Lower leg skin (tissue), 4 donors: Measurements from ENCODE around the gene ANKRD36. TPM values are rescaled to one million over a fixed set of nuclear protein-coding genes. Genes with fewer than 3 reads are reported as not detected.
"Not testable (repeated sequence)": the region's sequence is repeated elsewhere in the genome, so short reads cannot be mapped to it uniquely, and the experiment has no call there.

ENCODE experiments used
- DNase-seq, 2 donors: peaks; one replicate each; pipeline ENCODE4 v3.0.0-alpha.2; 2019; ENCODE audit warnings: low spot score in 2 of 2
- H3K4me3 ChIP-seq: fragments of 200-600 bp; sonication (generic); 2 replicates; pipeline ENCODE4 v1.5.1; 2017; ENCODE audit warnings: mild to moderate bottlenecking, low read depth; ENCODE audit not compliant: poor library complexity, severe bottlenecking
- CTCF ChIP-seq, 3 donors: fragments of 450-650 bp; IDR thresholded peaks; one replicate each; pipeline ENCODE4 v1.5.1; 2016; ENCODE audit warnings: antibody characterized with exemption in 3 of 3, mild to moderate bottlenecking in 3 of 3, moderate library complexity in 2 of 3
- POLR2A ChIP-seq, 2 donors: fragments of 450-650 bp; IDR thresholded peaks; one replicate each; pipeline ENCODE4 v1.6.1; 2016 to 2017; ENCODE audit warnings: antibody characterized with exemption in 2 of 2, mild to moderate bottlenecking in 1 of 2, moderate library complexity in 1 of 2
- WGBS, 2 donors: methylation state at CpG; one replicate each; pipeline ENCODE4 v1.1.5; 2018; 5-methylcytosine and 5-hydroxymethylcytosine counted together
- intact Hi-C: fragments of 100-400 bp; cut with DNase I; formaldehyde crosslinking; loops from one replicate; pipeline ENCODE4 v1.15.0; 2023; ENCODE audit warnings: low total_unique reads
- total RNA-seq, 4 donors: library from RNA; depleted of rRNA; stranded (reverse); fragments of >200 nt; gene quantifications; one replicate each; pipeline ENCODE4 v1.1.0, GENCODE V29; 2016

The ANKRD36 gene
- total RNA-seq, 4 donors from 2014 or later = 9.8 to 13.9 (median 11.7) TPM

GRCh38 chr2:97092946-97093345 is 20.0 kb upstream of the ANKRD36 start:
- DNase-seq, H3K4me3 ChIP-seq, intact Hi-C loops: not testable (repeated sequence)
- WGBS, 2 donors = 88 to 90% methylated on average over 2 of the region's 2 CpGs

- WGBS, 2 donors = 35 to 55% methylated on average over 3 to 4 of the region's 33 CpGs
- H3K4me3 ChIP-seq, DNase-seq, intact Hi-C loops: not testable (repeated sequence)
Measured at GRCh38 chr2:97093983-97094771, 18.8 kb upstream of the ANKRD36 start.

GRCh38 chr2:97094772-97095611 is 18.0 kb upstream of the ANKRD36 start, which contains the start of gene FAHD2B:
Gene FAHD2B (minus strand): TSS chr2:97094882. CDS start chr2:97091706, 3,176 bp downstream.
- peak; percentile 67 to 96 for DNase-seq
- WGBS, 2 donors = 0 to 6% methylated on average over 4 to 11 of the region's 48 CpGs
- intact Hi-C loops, H3K4me3 ChIP-seq: not testable (repeated sequence)

GRCh38 chr2:97095661-97096060 is 17.3 kb upstream of the ANKRD36 start:
- H3K4me3 ChIP-seq = no peak overlapping the region
- DNase-seq = no peak
- TF ChIP-seq CTCF (IDR thresholded peaks at IDR 0.05) = no peak
- TF ChIP-seq POLR2A (IDR thresholded peaks at IDR 0.05) = no peak
- intact Hi-C loops = no loop called here
- WGBS, 2 donors = 84 to 85% methylated on average over 12 of the region's 12 CpGs

GRCh38 chr2:97098786-97099372 is 14.1 kb upstream of the ANKRD36 start:
- H3K4me3 ChIP-seq, DNase-seq, intact Hi-C loops: not testable (repeated sequence)
- 84 to 85% methylated on average over 3 of the region's 3 CpGs for WGBS, 2 donors

GRCh38 chr2:97106878-97107277 is 6.1 kb upstream of the ANKRD36 start:
- intact Hi-C loops, H3K4me3 ChIP-seq, DNase-seq: not testable (repeated sequence)
- WGBS, 2 donors = 84 to 97% methylated on average over 2 of the region's 2 CpGs

- DNase-seq, H3K4me3 ChIP-seq, intact Hi-C loops: not testable (repeated sequence)
- 82 to 83% methylated on average over 9 of the region's 9 CpGs for WGBS, 2 donors
Measured at GRCh38 chr2:97111246-97111645, 1.7 kb upstream of the ANKRD36 start.

GRCh38 chr2:97112320-97113049 is 468 bp upstream of the ANKRD36 start:
- WGBS, 2 donors = 0 to 1% methylated on average over 17 to 20 of the region's 44 CpGs
- intact Hi-C loops = not testable (repeated sequence)
- H3K4me3 ChIP-seq = peak overlapping the region; percentile 76
- DNase-seq = peak; percentile 78 to 88
- TF ChIP-seq CTCF (IDR thresholded peaks at IDR 0.05) = peak in 1 of 3 donors; percentile 92

- DNase-seq, intact Hi-C loops: not testable (repeated sequence)
- WGBS, 2 donors = 1 to 2% methylated on average over 6 to 7 of the region's 18 CpGs
- H3K4me3 ChIP-seq = peak overlapping the region; percentile 58
Measured at GRCh38 chr2:97113882-97114255, 916 bp downstream of the ANKRD36 start.

- DNase-seq, H3K4me3 ChIP-seq, intact Hi-C loops: not testable (repeated sequence)
- WGBS, 2 donors = 97 to 98% methylated on average over 2 of the region's 2 CpGs
Measured at GRCh38 chr2:97129090-97129489, 16.1 kb downstream of the ANKRD36 start.

GRCh38 chr2:97144016-97144415 is 31.1 kb downstream of the ANKRD36 start:
- WGBS, 2 donors = 64 to 68% methylated on average over 3 of the region's 3 CpGs
- H3K4me3 ChIP-seq, DNase-seq, intact Hi-C loops: not testable (repeated sequence)

GRCh38 chr2:97166548-97166947 is 53.6 kb downstream of the ANKRD36 start:
- H3K4me3 ChIP-seq, DNase-seq, intact Hi-C loops: not testable (repeated sequence)
- 62 to 85% methylated on average over 1 to 3 of the region's 3 CpGs for WGBS, 2 donors
